Measurements from ENCODE around the gene TRIM67.
A peak's percentile ranks its signal among the peaks of the same experiment; 100 is the strongest.

TRIM67 gene

GRCh38 chr1:231190456-231190855 is 28.6 kb downstream of the TRIM67 start (continued):
- TF ChIP-seq, protein P1, sequence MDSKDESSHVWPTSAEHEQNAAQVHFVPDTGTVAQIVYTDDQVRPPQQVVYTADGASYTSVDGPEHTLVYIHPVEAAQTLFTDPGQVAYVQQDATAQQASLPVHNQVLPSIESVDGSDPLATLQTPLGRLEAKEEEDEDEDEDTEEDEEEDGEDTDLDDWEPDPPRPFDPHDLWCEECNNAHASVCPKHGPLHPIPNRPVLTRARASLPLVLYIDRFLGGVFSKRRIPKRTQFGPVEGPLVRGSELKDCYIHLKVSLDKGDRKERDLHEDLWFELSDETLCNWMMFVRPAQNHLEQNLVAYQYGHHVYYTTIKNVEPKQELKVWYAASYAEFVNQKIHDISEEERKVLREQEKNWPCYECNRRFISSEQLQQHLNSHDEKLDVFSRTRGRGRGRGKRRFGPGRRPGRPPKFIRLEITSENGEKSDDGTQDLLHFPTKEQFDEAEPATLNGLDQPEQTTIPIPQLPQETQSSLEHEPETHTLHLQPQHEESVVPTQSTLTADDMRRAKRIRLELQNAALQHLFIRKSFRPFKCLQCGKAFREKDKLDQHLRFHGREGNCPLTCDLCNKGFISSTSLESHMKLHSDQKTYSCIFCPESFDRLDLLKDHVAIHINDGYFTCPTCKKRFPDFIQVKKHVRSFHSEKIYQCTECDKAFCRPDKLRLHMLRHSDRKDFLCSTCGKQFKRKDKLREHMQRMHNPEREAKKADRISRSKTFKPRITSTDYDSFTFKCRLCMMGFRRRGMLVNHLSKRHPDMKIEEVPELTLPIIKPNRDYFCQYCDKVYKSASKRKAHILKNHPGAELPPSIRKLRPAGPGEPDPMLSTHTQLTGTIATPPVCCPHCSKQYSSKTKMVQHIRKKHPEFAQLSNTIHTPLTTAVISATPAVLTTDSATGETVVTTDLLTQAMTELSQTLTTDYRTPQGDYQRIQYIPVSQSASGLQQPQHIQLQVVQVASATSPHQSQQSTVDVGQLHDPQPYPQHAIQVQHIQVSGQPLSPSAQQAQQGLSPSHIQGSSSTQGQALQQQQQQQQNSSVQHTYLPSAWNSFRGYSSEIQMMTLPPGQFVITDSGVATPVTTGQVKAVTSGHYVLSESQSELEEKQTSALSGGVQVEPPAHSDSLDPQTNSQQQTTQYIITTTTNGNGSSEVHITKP (tag by site-specific recombination; IDR thresholded peaks at IDR 0.05), result no peak
- TF ChIP-seq SETDB1 (IDR thresholded peaks at IDR 0.05; ENCODE audit: insufficient read length, low read length), result no peak

GRCh38 chr1:231192620-231193163 is 30.8 kb downstream of the TRIM67 start:
- POLR2A ChIA-PET, result no interaction called here
- H3K4me1 ChIP-seq (ENCODE audit: control insufficient read depth, insufficient read depth, low read length), result no peaks in the 10 kb centered on the region
- H3K36me3 ChIP-seq (ENCODE audit: control insufficient read depth in 2 of 2, insufficient read depth in 1 of 2, low read length in 2 of 2), result no peaks in the 10 kb centered on the region
- H3K9me3 ChIP-seq (ENCODE audit: control insufficient read depth, insufficient read depth, low read depth, low read length), result no peaks in the 10 kb centered on the region
- TF ChIP-seq ZNF354C (tag by site-specific recombination; IDR thresholded peaks at IDR 0.05; ENCODE audit: borderline replicate concordance, low read depth) (no peak), ZBTB49 (tag by site-specific recombination; IDR thresholded peaks at IDR 0.05; ENCODE audit: low read depth) (no peak), ZNF561 (tag by site-specific recombination; IDR thresholded peaks at IDR 0.05; ENCODE audit: borderline replicate concordance) (no peak), ZNF202 (tag by site-specific recombination; IDR thresholded peaks at IDR 0.05; ENCODE audit: borderline replicate concordance) (no peak), GFI1B (tag by site-specific recombination; IDR thresholded peaks at IDR 0.05) (no peak), ZNF664 (tag by site-specific recombination; IDR thresholded peaks at IDR 0.05) (no peak), ZBTB7A (tag by site-specific recombination; IDR thresholded peaks at IDR 0.05; ENCODE audit: low read depth) (no peak)
- TF ChIP-seq, protein P2, sequence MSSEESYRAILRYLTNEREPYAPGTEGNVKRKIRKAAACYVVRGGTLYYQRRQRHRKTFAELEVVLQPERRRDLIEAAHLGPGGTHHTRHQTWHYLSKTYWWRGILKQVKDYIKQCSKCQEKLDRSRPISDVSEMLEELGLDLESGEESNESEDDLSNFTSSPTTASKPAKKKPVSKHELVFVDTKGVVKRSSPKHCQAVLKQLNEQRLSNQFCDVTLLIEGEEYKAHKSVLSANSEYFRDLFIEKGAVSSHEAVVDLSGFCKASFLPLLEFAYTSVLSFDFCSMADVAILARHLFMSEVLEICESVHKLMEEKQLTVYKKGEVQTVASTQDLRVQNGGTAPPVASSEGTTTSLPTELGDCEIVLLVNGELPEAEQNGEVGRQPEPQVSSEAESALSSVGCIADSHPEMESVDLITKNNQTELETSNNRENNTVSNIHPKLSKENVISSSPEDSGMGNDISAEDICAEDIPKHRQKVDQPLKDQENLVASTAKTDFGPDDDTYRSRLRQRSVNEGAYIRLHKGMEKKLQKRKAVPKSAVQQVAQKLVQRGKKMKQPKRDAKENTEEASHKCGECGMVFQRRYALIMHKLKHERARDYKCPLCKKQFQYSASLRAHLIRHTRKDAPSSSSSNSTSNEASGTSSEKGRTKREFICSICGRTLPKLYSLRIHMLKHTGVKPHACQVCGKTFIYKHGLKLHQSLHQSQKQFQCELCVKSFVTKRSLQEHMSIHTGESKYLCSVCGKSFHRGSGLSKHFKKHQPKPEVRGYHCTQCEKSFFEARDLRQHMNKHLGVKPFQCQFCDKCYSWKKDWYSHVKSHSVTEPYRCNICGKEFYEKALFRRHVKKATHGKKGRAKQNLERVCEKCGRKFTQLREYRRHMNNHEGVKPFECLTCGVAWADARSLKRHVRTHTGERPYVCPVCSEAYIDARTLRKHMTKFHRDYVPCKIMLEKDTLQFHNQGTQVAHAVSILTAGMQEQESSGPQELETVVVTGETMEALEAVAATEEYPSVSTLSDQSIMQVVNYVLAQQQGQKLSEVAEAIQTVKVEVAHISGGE (tag by site-specific recombination; conservative IDR thresholded peaks at IDR 0.05; ENCODE audit: low read depth), result no peak
- CTCF ChIA-PET, result interaction anchor here (0.5 kb wide), 1 partner anchor 135 kb away, joined by 3 read pairs; no protein-coding TSS in a partner anchor
- H3K4me3 ChIP-seq (ENCODE audit: low read depth, low read length), result no peak overlapping the region
- H3K27ac ChIP-seq (ENCODE audit: extremely low read depth, low read depth, low read length), result no peak overlapping the region

DNA sequence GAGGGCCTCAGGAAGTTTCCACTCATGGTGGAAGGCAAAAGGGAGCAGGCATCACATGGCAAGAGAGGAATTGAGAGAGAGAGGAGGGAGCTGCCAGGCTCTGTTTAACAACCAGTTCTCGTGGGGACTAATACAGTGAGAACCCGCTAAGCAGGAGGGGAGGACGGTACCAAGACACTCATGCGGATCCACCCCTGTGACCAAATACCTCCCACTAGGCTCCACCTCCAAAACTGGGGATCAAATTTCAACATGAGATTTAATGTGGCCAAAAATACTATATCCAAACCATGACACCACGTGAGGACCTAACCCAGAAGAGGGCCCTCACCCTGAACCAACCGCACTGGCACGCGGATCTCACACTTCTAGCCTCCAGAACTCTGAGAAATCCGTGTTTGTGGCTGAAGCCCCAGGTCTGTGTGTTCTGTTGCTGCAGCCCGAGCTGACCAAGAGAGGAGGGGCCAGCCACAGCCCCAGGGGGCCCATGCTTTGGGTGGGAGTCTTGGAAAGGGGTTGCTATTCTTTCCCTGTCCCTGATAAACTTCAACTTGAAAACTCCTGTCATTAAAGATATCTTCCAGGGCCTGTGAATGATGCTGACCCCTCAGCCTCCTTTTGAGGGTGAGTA is 32.0 kb downstream of the TRIM67 start:
- Histone ChIP-seq H3K27ac (ENCODE audit: extremely low read depth, low read depth, low read length) (no peak overlapping the region), H3K4me3 (ENCODE audit: low read depth, low read length) (no peak overlapping the region), H3K4me1 (ENCODE audit: control insufficient read depth, insufficient read depth, low read length) (no peaks in the 10 kb centered on the region), H3K36me3 (ENCODE audit: control insufficient read depth in 2 of 2, insufficient read depth in 1 of 2, low read length in 2 of 2) (no peaks in the 10 kb centered on the region), H3K9me3 (ENCODE audit: control insufficient read depth, insufficient read depth, low read depth, low read length) (no peaks in the 10 kb centered on the region)
- ChIA-PET POLR2A (no interaction called here), CTCF (no interaction called here)
- TF ChIP-seq, protein P1 (tag by site-specific recombination; IDR thresholded peaks at IDR 0.05), result peak; percentile 63
- peak; percentile 56 for TF ChIP-seq WT1 (tag by site-specific recombination; IDR thresholded peaks at IDR 0.05)
- TF ChIP-seq OVOL3 (tag by site-specific recombination; IDR thresholded peaks at IDR 0.05), result no peak
- 0 out of 2 replicates have a peak, but pooled peaks have one; percentile 23 for TF ChIP-seq ZFHX2 (tag by site-specific recombination; conservative IDR thresholded peaks at IDR 0.05)
- TF ChIP-seq GLIS1 (tag by site-specific recombination; IDR thresholded peaks at IDR 0.05), result peak; percentile 29
